ENCODE data around the gene SRCAP.

Gene SRCAP

DNA sequence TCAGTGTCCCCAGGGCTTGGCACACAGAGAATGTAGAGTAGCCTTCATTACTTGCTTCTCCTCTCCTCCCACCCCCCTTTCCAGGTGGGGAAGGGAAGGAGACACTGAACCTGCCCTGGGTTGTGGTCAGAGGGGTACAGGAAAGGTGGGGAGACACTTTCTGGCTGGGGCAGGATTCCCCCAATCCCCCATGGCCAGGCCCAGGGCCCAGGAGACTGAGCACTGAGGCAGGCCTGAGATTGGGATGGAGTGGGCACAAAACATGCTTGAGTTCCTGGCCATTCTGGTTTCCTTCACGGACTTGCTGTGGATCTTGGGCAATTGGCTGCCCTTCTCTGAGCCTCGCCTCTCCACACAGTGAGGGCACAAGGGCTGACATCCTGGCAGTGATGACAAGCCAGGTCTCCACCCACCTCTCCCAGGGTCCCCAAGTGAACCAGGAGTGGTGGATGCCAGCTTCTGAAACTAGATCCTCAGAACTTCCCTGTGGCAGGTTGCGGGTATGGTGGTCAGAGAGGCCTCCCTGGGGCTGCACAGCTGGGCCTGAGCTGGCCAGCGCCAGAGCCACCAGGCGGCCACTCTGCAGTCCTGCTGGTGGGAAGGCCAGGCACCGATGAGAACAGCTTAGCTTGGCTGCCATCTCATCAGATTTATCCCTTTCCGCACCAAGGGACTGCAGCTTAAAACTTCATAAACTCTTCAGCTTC is 78.8 kb downstream of the SRCAP start:
- DNase-seq: no peak

- DNase-seq: no peak
These were observed 79.7 kb downstream of the SRCAP start for GRCh38 chr16:30778549-30779244.

GRCh38 chr16:30779596-30779995 is 80.6 kb downstream of the SRCAP start:
- no peak for DNase-seq

DNA sequence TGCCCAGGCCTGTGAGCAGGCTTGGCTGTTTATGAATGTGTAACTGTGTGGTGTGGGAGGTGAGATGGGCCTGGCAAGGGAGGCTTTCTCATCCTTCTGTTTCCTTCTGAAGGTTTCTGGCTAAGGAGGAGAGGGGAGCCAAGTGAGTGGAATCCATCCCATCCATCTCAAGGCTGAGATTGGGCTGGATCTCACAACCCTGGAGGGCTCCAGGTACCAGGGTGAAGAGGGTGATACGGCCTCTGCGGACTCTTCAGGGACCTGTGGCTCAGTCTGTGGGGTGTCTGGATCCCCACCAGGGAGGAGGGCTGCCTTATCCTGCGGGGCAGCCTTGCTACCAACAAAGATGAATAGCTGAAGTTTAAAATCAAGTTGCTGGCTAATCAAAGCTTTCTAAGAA is 81.0 kb downstream of the SRCAP start:
- DNase-seq: no peak

DNA sequence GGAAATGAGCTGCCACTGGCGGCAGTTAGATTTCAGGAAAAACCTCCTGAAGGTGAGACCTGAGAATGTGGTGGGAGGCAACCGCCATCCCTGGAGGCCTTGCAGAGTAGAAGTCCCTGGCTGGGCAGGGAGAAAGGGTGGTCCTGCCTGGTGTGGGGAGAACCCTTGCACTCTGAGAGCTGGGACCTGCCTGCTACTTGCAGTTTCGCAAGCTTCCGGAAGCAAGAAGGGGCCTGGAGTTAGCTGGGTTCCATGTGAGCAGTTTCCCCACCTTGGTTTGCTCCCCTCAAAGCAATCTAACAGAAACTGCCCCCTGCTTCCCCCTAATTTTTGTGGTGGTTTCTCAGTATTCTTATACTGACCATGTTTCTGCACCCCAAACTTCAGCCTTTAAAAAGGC is 81.6 kb downstream of the SRCAP start:
- DNase-seq: no peak

GRCh38 chr16:30782486-30783279 is 83.7 kb downstream of the SRCAP start:
- DNase-seq: no peak

DNA sequence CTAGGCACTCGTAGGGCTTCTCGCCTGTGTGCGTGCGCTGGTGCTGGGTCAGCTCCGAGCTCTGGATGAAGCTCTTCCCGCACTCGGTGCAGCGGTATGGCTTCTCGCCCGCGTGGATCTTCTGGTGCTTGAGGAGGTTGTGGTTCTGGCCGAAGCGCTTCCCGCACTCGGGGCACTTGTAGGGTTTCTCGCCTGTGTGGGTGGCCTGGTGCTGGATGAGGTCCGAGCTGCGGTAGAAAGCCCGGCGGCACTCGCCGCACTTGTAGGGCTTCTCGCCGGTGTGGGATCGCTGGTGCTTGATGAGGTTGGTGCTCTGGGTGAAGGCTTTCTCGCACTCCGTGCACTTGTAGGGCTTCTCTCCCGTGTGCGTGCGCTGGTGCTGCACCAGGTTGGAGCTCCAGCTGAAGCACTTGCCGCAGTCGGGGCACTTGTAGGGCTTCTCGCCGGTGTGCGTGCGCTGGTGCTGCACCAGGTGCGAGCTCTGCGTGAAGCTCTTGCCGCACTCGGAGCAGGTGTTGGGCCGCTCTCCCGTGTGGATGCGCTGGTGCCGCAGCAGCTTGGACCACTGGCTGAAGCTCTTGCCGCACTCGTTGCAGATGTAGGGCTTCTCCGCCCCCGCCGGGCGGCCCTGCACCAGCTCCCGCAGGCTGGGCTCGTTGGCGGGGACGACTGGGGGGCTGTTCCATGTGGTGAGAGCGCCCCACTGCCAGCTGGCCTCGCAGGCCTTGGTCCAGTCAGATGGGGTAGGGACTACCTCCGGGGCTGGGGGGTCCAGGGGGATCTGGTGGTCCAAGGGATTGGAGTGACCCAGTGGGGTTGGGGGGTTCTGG is 84.5 kb downstream of the SRCAP start:
- DNase-seq: no peak

DNA sequence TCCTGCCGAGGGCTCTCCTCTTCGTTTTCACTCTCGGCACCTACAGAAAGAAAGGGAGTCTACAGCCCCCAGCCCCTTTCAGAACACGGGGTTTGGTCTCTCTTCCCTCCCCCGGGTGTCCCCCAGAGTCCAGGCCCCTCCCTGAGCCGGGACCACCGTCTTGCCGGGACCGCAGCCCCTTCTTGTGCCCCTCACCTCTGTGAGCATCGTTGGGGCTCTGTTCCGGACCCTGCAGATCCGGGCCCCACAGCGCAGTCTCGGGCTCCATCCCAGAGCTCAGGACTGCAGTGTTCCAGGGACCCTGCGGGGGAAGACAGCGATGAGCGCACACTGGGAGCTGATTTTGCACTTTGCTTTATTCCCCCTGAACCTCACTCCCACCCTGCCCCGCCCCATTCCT is 85.2 kb downstream of the SRCAP start:
- no peak for DNase-seq

GRCh38 chr16:30785126-30786106 is 86.4 kb downstream of the SRCAP start:
- DNase-seq: no peak

DNA sequence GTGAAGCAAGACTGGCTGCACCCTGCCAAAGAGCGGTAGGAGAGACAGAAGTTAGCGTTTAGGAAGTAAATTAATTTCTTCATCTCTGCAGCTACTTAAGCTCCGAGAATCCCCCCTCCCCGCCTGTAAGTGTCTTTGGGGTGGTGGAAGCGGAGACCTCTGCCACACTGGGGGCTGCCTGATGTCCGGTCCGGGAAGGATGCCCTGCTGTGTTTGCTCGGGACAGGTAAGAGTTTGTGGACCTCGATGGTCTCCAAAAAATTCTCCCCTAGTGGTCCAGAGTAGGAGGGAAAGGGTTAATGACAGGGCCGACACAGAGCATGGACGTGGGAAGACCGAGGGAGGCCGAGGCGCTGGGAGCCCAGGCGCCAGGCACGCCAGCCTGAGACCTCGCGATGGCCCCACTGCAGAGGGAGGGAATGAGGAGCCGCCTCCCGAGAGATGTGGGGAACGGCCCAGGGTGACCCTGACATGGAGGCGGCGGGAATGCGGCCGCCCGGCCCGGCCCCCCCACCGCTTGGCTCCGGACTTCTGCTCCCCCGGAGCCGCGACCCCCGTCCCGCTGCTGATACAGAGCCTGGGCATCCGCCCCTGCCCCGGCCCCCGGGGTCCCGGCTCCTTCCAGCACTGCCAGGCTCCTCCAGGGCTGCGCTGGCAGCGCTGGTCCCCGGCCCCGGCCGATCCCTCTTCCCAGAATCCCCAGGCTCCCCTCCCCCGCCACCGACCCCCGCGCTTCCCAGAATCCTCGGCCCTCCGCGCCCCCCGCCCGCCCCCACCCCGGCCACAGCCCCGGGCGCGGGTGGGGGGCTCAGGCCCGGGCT is 87.4 kb downstream of the SRCAP start:
- DNase-seq: peak in 2 of 3 experiments; percentile 60 to 65

DNA sequence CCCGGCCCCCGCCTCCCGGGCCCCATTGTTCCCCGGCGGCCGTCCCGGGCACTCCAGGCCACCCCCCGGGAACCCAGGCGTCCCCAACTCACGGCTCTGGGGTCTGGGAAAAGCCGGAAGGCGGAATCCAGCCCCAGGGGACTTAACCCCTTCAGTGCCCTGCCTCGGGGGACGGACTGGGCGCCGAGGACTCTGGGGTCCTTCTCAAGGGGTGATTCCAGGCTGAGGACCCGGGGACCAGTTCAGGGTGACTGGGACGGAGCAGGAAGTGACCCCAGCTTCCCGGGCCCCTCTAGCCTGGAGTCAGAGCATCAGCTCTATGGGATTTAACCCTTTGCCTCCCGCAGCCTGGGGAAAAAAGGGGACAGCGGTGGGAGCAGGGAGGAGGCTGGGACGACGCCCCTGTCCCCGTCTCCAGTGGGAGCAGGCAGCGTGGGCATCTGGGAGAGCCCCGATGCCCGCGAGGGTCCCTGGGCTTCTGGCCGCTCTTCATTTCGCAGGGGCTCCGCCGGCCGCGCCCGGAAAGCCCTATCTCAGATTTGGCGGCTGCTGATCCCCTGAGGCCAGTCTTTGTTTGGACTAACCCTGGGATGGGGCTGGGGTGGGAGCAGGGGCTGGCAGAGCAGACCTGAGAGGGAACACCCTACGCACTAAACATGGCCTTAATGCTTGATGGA is 88.1 kb downstream of the SRCAP start, which contains the start of gene ZNF629:
Gene ZNF629, minus strand, starts transcription at position 270 of the 677 bp plus-strand sequence. CDS start 2,723 bp downstream, outside the sequence.
- DNase-seq: peak; percentile 59 to 76 (median 71)

DNA sequence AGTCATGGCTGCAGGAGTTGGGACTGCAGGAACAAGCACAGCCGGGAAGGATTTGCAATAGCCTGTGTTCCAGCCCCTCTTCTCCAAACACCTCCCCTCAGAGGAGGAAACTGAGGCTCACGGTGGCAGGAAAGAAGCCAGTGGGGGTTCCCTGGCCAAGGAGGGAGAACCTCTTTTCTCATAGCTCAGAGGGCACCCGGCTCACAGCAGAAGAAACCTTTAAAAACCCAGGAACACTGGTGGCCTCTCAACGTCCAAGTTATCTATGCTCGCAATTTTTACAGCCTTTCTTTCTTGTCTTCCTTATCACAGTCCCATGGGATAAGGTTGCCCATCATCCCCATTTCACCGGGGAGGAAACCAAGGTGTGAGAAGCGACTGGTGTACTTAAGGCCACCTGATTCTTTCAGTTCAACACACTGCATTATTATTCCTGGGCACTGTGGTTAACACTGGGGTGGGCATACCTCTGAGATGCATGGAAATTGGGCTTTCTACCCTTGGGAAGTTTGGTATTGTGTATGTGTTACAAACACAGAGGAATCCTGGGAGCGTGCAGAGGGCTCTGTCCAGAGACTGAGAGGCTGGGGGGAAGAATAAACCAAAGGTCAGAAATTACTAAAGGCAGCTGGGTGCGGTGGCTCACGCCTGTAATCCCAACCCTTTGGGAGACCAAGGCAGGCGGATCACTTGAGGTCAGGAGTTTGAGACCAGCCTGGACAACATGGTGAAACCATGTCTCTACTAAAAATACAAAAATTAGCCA is 88.8 kb downstream of the SRCAP start:
- no peak for DNase-seq

All from NCI-H1417 (cell line).